HG03460 (cell line): ENCODE data around the gene GMCL2.
A peak's percentile ranks its signal among the peaks of the same experiment; 100 is the strongest.

Experiments used
- ATAC-seq: cut with Tn5 transposase; IDR thresholded peaks from one replicate; pipeline ENCODE4 v1.9.1; 2021; ENCODE audit not compliant: unreplicated experiment

GMCL2 gene

GRCh38 chr5:178145965-178146820 is 41.0 kb downstream of the GMCL2 start:
- ATAC-seq: peak; percentile 58

GRCh38 chr5:178143901-178144300 is 43.3 kb downstream of the GMCL2 start:
- ATAC-seq: no peak

GRCh38 chr5:178143246-178143645 is 43.9 kb downstream of the GMCL2 start:
- no peak for ATAC-seq

- no peak for ATAC-seq
Measured at GRCh38 chr5:178142642-178143041, 44.5 kb downstream of the GMCL2 start.

GRCh38 chr5:178141550-178141949 is 45.6 kb downstream of the GMCL2 start:
- ATAC-seq: no peak

GRCh38 chr5:178137991-178138390 is 49.2 kb downstream of the GMCL2 start:
- ATAC-seq: no peak

GRCh38 chr5:178136990-178137389 is 50.2 kb downstream of the GMCL2 start:
- no peak for ATAC-seq
